Mucosa of descending colon (tissue), 3 donors: ENCODE measurements around the gene RPTOR. TPM values are rescaled to one million over a fixed set of nuclear protein-coding genes. Genes with fewer than 3 reads are reported as not detected.

Experiments
- ATAC-seq: fragments of 200-7000 bp; cut with Tn5 transposase; one replicate; pipeline ENCODE4 v1.9.1; 2020; ENCODE audit warnings: mild to moderate bottlenecking, moderate library complexity
- DNase-seq, 3 donors: peaks; one replicate each; pipeline ENCODE4 v3.0.0-alpha.2; 2020
- H3K36me3 ChIP-seq: fragments of 200-600 bp; one replicate; pipeline ENCODE4 v1.8.0; 2021; ENCODE audit warnings: low read depth, mild to moderate bottlenecking
- H3K4me1 ChIP-seq: fragments of 200-600 bp; one replicate; pipeline ENCODE4 v1.8.0; 2021; ENCODE audit warnings: low read depth, mild to moderate bottlenecking
- H3K4me3 ChIP-seq: fragments of 200-600 bp; one replicate; pipeline ENCODE4 v1.8.0; 2021; ENCODE audit warnings: mild to moderate bottlenecking
- H3K9me3 ChIP-seq: fragments of 200-600 bp; one replicate; pipeline ENCODE4 v1.8.0; 2021; ENCODE audit warnings: mild to moderate bottlenecking
- intact Hi-C, 2 donors: fragments of 100-400 bp; cut with DNase I in 1 of 2; cut with micrococcal nuclease in 1 of 2; formaldehyde crosslinking; loops; one replicate each; pipeline versions ENCODE4 v1.11.0 to v1.11.1; 2022; cut with DNase I, micrococcal nuclease
- total RNA-seq, 3 donors: library from RNA; stranded (reverse); fragmentation: NEBNext Ultra II Directional in 2 of 3; extraction: Animal tissue kit (Norgen Biotek cat#: 25700) in 2 of 3; gene quantifications; one replicate each; pipeline versions ENCODE4 v1.2.1 to v1.2.4, GENCODE V29; 2021 to 2023
- TF ChIP-seq, protein P1 (sequence below): fragments of 200-600 bp; IDR thresholded peaks from one replicate; pipeline ENCODE4 v1.8.0; 2022; ENCODE audit warnings: antibody characterized with exemption, mild to moderate bottlenecking
- donor health status: DM: no; HTN: no; CAD: no; lungs with moderate emphysema.
- donor health status: DM: no; HTN: no; CAD: no.
- donor health status: DM: no; HTN: yes; CAD: no.

Gene RPTOR
- total RNA-seq, 3 donors from 2014 or later = 30.5 to 44.4 (median 37.2) TPM

DNA sequence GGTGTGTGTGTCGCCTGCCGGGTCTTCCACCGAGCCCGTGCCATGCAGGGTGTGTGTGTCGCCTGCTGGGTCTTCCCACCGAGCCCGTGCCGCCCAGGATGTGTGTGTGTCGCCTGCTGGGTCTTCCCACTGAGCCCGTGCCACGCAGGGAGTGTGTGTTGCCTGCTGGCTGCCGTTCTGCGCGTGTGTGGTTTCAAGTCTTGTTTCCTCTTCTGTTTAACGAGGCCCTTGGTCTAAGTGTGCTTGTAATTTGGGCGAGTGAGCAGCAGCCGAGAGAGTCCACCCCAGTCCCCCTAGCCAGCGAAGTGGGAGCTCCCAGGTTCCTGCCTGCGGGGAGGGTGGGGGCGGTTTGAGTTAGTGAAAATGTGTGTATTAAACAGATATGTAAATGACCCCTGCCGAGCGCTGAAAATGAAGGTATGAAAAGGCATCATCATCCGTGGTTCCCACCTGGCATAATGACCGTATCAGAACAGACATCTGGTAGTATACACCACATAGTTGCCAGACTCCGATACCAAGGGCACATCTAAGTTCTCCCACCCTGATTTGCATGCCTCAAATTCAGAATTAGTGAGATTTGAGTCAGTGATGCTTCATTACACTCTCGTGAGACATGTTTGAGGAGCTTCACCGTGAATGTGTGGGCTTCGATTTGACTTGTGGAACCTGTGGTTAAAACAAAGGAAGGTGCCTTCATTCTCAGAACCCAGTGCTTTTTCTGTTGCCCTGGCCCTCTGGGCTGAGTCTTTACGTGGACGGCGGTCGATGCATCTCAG lies 332.5 kb downstream of the RPTOR start:
- no peaks in the 10 kb centered on the region for H3K4me1 ChIP-seq
- ATAC-seq (peak; percentile 34), DNase-seq (peak in 2 of 3 donors; percentile 20 to 48)
- no peaks in the 10 kb centered on the region for H3K9me3 ChIP-seq
- intact Hi-C loops = no loop called here
- no peaks in the 10 kb centered on the region for H3K36me3 ChIP-seq
- H3K4me3 ChIP-seq = no peak overlapping the region
- TF ChIP-seq, protein P1, sequence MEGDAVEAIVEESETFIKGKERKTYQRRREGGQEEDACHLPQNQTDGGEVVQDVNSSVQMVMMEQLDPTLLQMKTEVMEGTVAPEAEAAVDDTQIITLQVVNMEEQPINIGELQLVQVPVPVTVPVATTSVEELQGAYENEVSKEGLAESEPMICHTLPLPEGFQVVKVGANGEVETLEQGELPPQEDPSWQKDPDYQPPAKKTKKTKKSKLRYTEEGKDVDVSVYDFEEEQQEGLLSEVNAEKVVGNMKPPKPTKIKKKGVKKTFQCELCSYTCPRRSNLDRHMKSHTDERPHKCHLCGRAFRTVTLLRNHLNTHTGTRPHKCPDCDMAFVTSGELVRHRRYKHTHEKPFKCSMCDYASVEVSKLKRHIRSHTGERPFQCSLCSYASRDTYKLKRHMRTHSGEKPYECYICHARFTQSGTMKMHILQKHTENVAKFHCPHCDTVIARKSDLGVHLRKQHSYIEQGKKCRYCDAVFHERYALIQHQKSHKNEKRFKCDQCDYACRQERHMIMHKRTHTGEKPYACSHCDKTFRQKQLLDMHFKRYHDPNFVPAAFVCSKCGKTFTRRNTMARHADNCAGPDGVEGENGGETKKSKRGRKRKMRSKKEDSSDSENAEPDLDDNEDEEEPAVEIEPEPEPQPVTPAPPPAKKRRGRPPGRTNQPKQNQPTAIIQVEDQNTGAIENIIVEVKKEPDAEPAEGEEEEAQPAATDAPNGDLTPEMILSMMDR = no peak

DNA sequence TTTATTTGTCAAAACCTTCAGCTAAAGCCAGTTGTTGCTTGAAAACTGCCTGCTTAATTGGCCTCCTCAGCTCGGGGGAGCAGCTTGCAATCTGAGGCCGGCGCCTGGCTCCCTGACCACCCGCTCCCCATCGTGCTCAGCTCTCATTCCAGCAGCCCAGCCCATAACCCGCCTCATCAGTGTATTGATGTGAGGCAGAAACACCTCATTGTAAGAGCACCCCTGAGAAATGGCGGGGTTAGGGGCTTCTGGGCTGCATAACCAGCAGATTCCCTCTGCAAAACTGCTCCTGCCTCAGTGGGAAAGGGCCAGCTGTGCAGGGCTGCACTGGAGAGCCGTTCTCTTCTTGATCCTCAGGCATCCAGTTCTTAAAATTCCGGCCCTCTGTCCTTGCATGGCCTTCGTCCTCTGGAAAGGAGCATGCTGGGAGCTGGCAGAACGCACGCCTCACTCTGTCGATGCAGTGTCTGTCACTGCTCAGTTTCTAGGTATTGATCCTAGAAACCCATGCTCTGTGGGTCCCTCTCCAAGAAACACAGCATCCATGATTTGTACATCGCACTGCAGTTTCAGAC lies 333.2 kb downstream of the RPTOR start:
- intact Hi-C loops = no loop called here
- TF ChIP-seq, protein P1 = no peak
- peak in 2 of 3 donors; percentile 12 to 23 for DNase-seq
- Histone ChIP-seq H3K4me1 (no peaks in the 10 kb centered on the region), H3K4me3 (no peak overlapping the region), H3K9me3 (no peaks in the 10 kb centered on the region), H3K36me3 (no peaks in the 10 kb centered on the region)
- no peak for ATAC-seq

DNA sequence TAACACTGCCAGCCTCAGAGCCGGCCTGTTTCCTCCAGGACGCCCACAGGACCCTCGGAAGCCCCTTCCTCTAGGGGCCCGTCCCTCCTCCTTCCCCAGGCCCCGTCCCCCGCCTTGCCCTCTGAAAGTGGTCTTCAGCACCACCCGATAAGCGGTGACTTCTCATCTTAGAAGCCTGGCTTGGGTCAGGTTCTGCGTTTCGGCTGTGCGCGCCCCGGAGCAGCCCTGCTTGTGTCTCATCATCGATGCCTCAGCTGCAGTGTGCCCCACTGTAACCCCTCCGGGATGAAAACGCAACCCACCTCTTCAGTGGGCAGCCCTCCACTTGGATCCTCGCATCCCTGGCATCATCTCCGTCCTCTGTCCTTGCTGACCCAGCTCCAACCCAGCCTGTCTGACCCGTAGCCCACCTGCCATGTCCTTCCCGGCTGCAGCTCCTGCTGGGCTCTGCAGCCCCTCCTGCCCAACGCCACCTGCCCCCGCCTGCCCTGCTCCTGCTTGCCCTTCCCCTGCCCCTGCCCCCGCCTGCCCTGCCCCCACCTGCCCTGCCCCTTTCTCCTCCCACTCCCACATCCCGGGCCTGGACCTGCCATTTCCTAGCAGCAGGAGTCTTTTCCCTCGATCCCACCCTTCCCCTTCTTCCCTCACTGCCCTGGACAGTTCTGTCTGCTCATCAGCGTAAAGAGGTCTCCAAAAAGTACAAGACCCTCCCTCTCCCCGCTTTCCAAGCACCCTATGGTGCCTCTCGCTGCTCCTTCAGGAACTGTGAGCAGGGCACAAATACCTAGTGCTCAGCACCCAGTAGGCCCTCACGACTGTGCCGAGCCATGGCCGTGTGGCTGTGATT lies 334.5 kb downstream of the RPTOR start:
- ATAC-seq (no peak), DNase-seq (peak in 2 of 3 donors; percentile 11 to 27)
- no peaks in the 10 kb centered on the region for H3K9me3 ChIP-seq
- intact Hi-C loops = no loop called here
- no peaks in the 10 kb centered on the region for H3K36me3 ChIP-seq
- H3K4me3 ChIP-seq = no peak overlapping the region
- TF ChIP-seq, protein P1 = no peak
- H3K4me1 ChIP-seq = no peaks in the 10 kb centered on the region

DNA sequence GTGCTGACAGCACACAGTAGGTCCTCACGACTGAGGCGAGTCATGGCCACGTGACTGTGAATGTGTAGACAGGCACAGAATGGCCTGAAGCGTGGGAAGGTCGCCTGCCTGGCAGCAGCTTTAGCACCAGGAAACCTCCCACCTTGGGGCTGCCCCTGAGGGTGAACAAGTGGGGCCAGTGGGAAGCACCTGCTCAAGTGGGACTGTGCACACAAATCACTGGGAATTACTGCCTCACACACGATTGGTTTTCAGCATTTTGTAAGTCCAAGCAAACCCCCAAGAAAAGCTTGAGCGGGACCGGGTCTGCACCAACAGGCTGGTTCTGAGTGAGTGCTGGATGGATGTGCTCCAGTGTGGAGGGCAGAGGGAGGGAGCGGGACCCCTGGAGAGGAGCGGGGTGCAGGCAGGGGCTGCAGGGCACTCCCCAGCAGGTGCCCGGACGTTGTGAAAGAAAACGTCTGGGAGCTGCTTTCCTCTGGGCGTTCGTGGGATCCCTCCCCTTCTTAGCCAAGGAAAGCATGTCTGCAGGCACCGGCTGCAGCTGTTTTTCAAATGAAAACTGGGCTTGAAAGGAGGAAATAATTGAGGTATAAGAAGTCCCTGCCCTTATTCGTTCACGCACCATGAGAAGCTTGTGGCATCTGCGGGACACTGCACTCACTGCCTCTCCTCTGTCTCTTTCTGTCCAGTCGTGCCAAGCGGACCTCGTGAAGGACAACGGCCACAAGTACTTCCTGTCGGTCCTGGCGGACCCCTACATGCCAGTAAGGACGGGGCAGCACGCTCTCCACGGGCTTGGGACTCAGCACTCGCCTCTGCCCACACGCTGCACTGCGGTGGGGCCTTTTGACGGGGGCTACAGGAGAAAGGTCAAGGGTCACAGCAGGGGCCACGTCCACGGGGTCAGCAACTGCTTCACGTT lies 335.3 kb downstream of the RPTOR start:
- Histone ChIP-seq H3K4me1 (no peaks in the 10 kb centered on the region), H3K9me3 (no peaks in the 10 kb centered on the region), H3K4me3 (no peak overlapping the region), H3K36me3 (no peaks in the 10 kb centered on the region)
- ATAC-seq (no peak), DNase-seq (peak in 2 of 3 donors; percentile 15 to 47)
- TF ChIP-seq, protein P1 = no peak
- intact Hi-C loops = no loop called here

DNA sequence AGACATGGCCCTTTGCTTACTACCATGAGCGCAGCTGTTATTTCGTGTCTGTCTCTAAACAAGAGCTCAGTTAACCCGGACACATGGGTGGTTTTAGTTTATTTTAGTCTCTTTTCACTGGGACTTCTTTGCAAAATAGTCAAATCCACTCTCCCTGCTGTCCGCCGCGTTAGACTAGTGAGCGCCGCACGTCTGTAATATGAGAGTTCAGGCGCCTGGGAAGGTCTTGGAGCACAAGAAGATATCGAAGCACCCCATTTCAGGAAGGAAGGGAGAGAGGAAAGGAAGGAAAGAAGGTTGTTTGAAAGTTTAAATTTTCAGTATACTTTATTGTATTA lies 336.0 kb downstream of the RPTOR start:
- TF ChIP-seq, protein P1 = no peak
- Histone ChIP-seq H3K9me3 (no peaks in the 10 kb centered on the region), H3K36me3 (no peaks in the 10 kb centered on the region), H3K4me1 (no peaks in the 10 kb centered on the region), H3K4me3 (no peak overlapping the region)
- intact Hi-C loops = no loop called here
- DNase-seq (no peak), ATAC-seq (no peak)
